DOHH2 (cell line): Measurements from ENCODE around the gene CAMSAP1.

ENCODE experiments used
- H3F3A ChIP-seq: fragments of 200-600 bp; sonication (generic), shearing (Covaris generic); 2 replicates; pipeline ENCODE4 v1.6.0; 2016; ENCODE audit warnings: antibody characterized with exemption, mild to moderate bottlenecking; ENCODE audit not compliant: control insufficient read depth, insufficient read depth
- H3K27ac ChIP-seq: fragments of 200-600 bp; sonication (generic); 2 replicates; pipeline ENCODE4 v1.5.1; 2014; ENCODE audit warnings: low read depth, mild to moderate bottlenecking, low read length, moderate library complexity
- H3K27me3 ChIP-seq: fragments of 200-600 bp; sonication (generic); 2 replicates; pipeline ENCODE4 v1.6.1; 2014; ENCODE audit warnings: mild to moderate bottlenecking, low read length, mixed read lengths; ENCODE audit not compliant: control insufficient read depth
- H3K36me3 ChIP-seq: fragments of 200-600 bp; sonication (generic); 2 replicates; pipeline ENCODE4 v1.6.1; 2014; ENCODE audit warnings: mild to moderate bottlenecking, low read length, moderate library complexity, mixed read lengths; ENCODE audit not compliant: control insufficient read depth
- H3K4me1 ChIP-seq: fragments of 200-600 bp; sonication (generic); 2 replicates; pipeline ENCODE4 v1.6.1; 2014; ENCODE audit warnings: mild to moderate bottlenecking, low read length, mixed read lengths; ENCODE audit not compliant: control insufficient read depth
- H3K4me2 ChIP-seq: fragments of 200-600 bp; sonication (generic); 2 replicates; pipeline ENCODE4 v1.6.0; 2014; ENCODE audit warnings: mild to moderate bottlenecking, low read length, moderate library complexity
- H3K4me3 ChIP-seq: fragments of 200-600 bp; sonication (generic); 2 replicates; pipeline ENCODE4 v1.5.1; 2014; ENCODE audit warnings: mild to moderate bottlenecking, low read length, mixed read lengths
- H3K79me2 ChIP-seq: fragments of 200-600 bp; sonication (generic); 2 replicates; pipeline ENCODE4 v1.6.1; 2014; ENCODE audit warnings: mild to moderate bottlenecking, low read length, mixed read lengths; ENCODE audit not compliant: control insufficient read depth
- H3K9me2 ChIP-seq: fragments of 200-600 bp; sonication (generic); replicated peaks from 2 replicates; pipeline ENCODE4 v1.6.1; 2014; ENCODE audit warnings: mild to moderate bottlenecking, low read length, mixed read lengths; ENCODE audit not compliant: control insufficient read depth
- H3K9me3 ChIP-seq: fragments of 200-600 bp; sonication (generic); 2 replicates; pipeline ENCODE4 v1.6.1; 2014; ENCODE audit warnings: antibody characterized with exemption, low read length, mixed read lengths; ENCODE audit not compliant: control insufficient read depth, insufficient read depth
- H4K20me1 ChIP-seq: fragments of 200-600 bp; sonication (generic); 2 replicates; pipeline ENCODE4 v1.6.0; 2014; ENCODE audit warnings: low read depth, mild to moderate bottlenecking, antibody characterized with exemption, low read length, moderate library complexity; ENCODE audit not compliant: control insufficient read depth, insufficient read depth
- EZH2phosphoT487 ChIP-seq: fragments of 200-600 bp; sonication (generic); IDR thresholded peaks from 2 replicates; pipeline ENCODE4 v1.6.1; 2017; ENCODE audit warnings: borderline replicate concordance, mild to moderate bottlenecking, antibody characterized with exemption, low read length, moderate library complexity, mixed read lengths
- TF ChIP-seq, protein P1 (sequence below): fragments of 200-600 bp; sonication (generic); IDR thresholded peaks from one replicate; pipeline ENCODE4 v1.5.1; 2014; ENCODE audit warnings: antibody characterized with exemption, mild to moderate bottlenecking, low read depth, low read length; ENCODE audit not compliant: poor library complexity, severe bottlenecking

Gene CAMSAP1

DNA sequence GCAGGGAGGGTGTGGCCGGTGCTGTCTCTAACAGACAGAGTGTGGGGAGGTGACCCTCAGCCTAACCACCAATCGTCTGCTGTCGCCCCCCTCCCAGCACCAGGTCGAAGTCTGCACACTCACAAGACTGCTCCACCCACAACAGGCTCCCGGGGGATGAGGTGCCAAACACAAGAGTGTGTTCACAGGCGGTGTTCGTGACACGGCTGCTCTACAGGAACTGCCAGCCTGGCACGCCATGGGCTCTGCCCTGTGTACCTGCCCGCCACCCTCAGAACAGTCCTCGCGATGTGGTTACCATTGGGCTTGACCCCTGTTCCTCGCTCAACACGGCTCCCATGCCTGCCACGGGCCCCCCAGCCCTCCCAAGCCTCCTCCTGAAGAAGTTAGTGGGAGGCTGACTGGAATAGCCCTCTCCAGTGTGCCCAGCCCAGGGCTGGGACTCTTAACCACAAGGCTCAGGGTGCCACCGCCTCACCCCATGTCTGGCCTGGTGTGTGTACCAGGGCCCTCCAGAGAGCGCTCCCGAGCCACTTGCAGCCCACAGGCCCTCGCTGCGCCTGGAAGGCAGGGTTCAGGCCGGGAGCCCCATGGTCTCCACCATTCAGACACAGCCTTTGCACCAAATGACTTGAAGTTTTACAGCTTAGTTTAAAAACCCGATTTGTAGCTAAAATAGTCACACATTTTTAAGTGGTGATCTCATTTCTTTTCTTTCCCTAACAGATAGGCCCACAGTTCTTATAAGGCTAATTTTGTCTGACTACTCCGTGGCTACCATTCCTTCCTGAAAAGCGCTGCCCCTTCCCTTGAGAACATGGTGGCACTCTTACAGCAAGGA is 102.5 kb downstream of the CAMSAP1 start:
- Histone ChIP-seq H3K4me2 (no peak overlapping the region), H3K9me3 (no peaks in the 10 kb centered on the region), H3K4me1 (no peaks in the 10 kb centered on the region), H3K27ac (no peak overlapping the region), H3F3A (no peaks in the 10 kb centered on the region), H3K9me2 (no peaks in the 10 kb centered on the region), H4K20me1 (peaks cover 2% of the 10 kb centered on the region; the same call in 1 of the 2 replicates), H3K4me3 (no peak overlapping the region), H3K27me3 (no peaks in the 10 kb centered on the region), H3K79me2 (no peaks in the 10 kb centered on the region), H3K36me3 (no peaks in the 10 kb centered on the region; the same call in 1 of the 2 replicates)
- TF ChIP-seq, protein P1, sequence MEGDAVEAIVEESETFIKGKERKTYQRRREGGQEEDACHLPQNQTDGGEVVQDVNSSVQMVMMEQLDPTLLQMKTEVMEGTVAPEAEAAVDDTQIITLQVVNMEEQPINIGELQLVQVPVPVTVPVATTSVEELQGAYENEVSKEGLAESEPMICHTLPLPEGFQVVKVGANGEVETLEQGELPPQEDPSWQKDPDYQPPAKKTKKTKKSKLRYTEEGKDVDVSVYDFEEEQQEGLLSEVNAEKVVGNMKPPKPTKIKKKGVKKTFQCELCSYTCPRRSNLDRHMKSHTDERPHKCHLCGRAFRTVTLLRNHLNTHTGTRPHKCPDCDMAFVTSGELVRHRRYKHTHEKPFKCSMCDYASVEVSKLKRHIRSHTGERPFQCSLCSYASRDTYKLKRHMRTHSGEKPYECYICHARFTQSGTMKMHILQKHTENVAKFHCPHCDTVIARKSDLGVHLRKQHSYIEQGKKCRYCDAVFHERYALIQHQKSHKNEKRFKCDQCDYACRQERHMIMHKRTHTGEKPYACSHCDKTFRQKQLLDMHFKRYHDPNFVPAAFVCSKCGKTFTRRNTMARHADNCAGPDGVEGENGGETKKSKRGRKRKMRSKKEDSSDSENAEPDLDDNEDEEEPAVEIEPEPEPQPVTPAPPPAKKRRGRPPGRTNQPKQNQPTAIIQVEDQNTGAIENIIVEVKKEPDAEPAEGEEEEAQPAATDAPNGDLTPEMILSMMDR = no peak
- no peak for TF ChIP-seq EZH2phosphoT487

DNA sequence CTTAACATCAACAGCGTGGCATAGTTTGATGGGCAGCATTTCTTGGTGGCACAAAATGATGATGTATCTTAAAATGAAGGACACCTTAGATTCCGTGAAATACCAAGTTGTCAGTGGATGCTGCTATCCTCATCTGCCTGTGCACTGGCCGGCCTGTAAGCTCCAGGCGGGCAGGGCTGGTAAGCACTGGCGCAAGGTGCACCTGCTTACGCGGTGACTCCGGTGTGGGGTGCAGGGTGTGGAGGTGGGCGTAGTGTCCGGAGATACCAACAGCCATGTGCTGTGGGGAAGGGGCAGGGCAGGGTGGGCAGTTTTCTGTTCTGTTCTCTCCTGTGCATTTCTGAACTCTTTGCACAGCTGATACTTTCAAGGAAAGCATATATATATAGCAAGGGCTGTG is 103.9 kb downstream of the CAMSAP1 start:
- Histone ChIP-seq H3K9me2 (no peaks in the 10 kb centered on the region), H3K79me2 (no peaks in the 10 kb centered on the region), H3K4me2 (no peak overlapping the region), H3K9me3 (no peaks in the 10 kb centered on the region), H3K4me1 (no peaks in the 10 kb centered on the region), H3K4me3 (no peak overlapping the region), H3K27me3 (no peaks in the 10 kb centered on the region), H3F3A (no peaks in the 10 kb centered on the region), H3K27ac (no peak overlapping the region), H4K20me1 (no peaks in the 10 kb centered on the region), H3K36me3 (no peaks in the 10 kb centered on the region)
- no peak for TF ChIP-seq EZH2phosphoT487
- TF ChIP-seq, protein P1 = no peak

DNA sequence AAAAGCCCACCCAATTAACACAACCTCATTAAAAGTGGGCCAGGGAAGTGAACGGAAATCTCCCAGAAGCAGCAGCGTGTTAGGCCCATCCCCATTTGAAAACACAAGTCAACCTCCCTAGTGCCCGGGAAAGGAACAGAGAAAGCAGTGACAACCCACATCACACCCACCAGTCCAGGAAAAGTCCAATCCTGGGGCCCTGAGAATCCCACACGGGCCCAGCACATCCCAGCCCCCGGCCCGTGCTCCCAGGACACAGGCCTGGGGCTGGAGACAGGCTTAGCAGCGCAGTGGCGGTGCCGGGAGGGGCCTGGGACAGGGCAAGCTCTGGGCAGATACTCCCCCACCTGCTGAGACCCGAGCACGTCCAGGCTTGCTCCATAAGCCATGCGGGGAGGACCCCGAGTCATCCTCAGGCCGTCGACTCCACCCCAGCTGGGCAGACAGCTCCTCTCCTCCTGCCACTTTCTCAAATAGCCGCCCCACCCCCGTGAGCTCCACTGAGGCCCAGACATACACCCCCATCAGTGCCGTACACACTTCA is 104.4 kb downstream of the CAMSAP1 start:
- Histone ChIP-seq H3K4me1 (no peaks in the 10 kb centered on the region), H3K79me2 (no peaks in the 10 kb centered on the region), H3K9me3 (no peaks in the 10 kb centered on the region), H3K27ac (no peak overlapping the region), H3F3A (no peaks in the 10 kb centered on the region), H3K4me2 (no peak overlapping the region), H4K20me1 (no peaks in the 10 kb centered on the region), H3K9me2 (no peaks in the 10 kb centered on the region), H3K36me3 (no peaks in the 10 kb centered on the region), H3K27me3 (no peaks in the 10 kb centered on the region), H3K4me3 (no peak overlapping the region)
- no peak for TF ChIP-seq EZH2phosphoT487
- TF ChIP-seq, protein P1 = no peak
